HG02840 (cell line): ENCODE data around the gene CIB4.

Experiments used
- ATAC-seq: cut with Tn5 transposase; IDR thresholded peaks from one replicate; pipeline ENCODE4 v1.9.1; 2021; ENCODE audit warnings: mild to moderate bottlenecking, moderate library complexity, moderate number of reproducible peaks; ENCODE audit not compliant: unreplicated experiment, low FRiP score

The CIB4 gene

DNA sequence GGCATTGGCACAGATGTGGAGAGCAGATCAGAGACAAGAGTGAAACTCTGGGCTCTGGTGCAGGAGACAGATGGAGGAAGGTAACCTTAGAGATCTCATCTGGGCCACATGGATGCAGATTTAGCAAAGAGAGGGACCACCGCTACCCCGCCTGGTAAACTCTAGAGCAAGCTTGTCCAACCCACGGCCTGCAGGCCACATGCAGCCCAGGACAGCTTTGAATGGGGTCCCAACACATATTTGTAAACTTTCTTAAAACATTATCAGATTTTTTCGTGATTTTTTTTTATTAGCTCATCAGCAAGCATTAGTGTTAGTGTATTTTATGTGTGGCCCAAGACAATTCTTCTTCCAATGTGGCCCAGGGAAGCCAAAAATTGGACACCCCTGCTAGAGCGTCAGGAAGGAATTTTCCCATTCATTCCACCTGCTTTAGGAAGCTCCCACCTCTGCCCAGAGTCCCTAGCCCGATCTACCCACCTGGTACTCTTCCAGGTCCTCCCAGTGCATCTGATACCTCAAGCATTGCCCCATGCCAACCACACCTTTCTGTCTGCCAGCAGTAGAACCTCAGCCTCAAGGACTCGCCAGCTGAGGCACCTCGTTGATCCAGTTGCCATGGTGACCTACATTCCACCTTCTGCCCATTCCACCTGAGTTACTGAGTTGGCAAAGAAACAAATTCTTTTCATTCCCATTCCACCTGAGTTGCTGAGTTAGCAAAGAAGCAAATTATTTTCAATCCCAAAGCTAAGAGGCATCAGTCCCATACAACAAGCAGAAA is at the start of gene CIB4:
Gene CIB4, minus strand, starts transcription at position 586 of the 784 bp plus-strand sequence. Its CDS starts 52 bp downstream, at position 534.
- ATAC-seq: no peak

DNA sequence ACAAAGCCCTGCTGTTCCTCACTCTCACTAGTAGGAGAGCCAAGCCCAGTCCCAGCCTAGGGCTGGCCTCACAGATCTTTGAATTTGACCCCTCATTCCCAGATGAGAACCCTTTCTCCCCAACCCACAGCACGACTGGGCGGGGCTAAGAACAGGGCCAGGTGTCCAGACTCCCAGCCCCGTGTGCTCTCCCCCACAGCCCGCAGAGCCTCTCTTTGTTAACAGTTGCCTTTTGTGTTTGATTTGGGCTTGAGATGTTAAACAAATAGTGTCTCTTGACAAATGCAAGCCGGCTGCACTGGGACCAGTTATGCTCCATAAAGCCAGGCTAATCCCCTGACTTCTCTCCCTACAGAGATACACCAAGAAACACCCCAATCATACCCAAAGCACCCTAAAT is 46.6 kb upstream of the CIB4 start:
- ATAC-seq: no peak

DNA sequence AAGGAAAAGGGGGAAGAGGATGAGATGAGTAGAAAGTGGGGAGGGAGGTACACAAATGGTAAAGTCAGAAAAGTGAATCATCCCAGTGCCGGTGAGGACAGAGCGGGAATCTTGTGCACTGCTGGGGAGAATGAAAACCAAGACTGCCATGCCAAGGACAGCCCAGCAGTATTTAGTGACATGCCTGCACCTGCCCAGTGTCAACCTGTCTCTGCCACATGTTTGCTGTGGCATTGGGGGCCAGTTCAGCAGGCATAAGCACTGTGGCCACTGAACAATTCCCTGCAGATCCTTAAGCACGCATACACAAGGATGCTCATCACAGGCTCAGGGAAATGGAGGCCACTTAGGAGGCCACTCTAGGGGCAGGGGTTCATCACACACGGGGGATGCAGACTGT is 46.2 kb upstream of the CIB4 start:
- no peak for ATAC-seq

DNA sequence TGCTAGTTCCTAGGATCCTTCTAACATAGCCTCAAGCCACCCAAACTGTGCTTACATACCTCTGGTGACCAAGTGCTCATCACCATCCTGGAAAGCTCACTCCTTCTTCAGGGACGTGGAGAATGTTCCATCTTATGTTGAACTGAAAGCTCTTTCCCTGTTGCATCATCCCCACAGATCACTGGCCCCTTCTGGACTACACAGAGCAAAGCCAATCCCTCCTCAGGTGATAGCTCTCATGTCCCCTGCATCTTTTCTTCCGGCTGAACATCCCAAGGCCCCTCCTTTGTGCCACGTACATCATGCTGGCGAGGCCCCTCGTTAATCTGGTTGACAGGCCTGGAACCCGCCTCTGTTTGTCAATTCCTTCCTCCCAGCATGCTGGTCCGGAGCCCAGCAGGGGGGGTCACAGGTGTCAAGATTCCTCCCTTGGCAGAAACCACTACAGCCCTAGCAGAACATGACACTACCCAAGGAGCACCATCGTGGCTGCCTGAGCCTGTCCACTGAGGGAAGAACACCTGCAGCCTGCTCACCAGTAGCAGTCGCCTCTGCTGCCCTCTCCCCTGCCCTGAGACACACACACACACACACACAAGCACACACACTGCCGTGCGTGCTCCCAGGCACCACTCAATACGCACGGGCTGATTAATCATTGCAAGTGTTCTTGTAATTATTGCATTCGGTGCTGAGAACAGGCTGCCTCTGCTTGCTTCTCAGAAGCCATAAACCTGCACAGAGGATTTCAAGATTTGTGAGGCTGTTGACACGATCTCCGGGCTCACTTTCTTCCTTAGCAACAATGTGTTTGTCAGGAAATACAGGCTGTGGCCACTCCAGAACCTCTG is 45.0 kb upstream of the CIB4 start:
- no peak for ATAC-seq

DNA sequence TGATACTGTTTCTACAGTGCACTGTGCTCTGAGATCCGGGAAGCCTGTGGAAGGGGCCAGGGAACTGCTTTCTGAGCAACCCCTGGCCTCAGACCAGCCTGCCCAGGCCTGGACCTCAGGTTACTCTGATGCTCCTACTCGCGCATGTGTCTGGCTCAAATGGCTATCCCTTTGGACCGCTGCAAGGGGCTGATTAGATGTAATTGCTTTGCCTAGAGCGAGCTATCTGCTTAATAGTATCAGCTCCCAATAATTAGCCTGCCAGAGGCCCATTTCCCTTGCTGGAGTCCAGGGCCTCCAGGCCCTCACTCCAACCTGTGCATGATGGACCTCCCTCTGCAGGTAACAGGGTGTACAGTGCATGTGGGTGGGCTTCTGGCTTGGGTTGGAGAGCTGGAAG is 44.2 kb upstream of the CIB4 start:
- ATAC-seq: no peak

DNA sequence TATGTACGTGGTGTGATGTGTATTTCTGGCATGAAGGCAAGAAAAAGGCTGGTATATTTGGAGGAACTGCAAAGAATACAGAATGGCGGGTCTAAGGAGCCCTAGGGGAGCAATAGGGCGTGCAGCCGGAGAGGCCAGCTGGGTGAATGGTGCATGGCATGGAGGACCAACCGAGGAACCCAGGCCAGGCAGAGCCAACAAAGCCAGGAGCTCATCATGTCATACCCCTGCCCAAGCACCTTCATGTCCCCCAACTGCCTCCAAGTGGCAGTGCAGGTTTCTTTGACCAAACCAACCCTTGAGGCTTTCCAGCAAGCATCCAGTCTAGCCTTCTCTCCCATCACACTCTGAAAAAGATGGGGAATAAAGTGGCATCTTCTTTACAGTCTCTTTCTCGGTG is 42.4 kb upstream of the CIB4 start:
- ATAC-seq: no peak

DNA sequence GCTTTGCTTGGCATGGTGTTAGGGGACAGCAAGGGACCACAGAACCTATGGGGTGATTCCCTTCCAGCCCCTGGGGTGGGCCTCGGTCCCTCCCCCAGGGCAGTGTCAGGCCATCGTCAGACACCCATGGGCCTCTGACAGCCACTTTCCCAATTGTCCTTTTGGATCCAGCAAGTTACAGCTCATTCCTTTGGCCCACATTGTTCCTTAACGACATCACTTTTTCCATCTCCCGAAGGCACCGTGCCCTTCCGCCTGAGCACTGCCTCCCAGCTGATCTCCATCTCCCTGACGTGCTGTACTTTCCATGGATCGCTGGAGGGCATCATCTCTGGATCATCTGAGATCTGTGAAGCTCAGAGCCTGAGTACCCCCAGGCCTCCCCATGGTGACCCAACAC is 41.0 kb upstream of the CIB4 start:
- ATAC-seq: no peak

DNA sequence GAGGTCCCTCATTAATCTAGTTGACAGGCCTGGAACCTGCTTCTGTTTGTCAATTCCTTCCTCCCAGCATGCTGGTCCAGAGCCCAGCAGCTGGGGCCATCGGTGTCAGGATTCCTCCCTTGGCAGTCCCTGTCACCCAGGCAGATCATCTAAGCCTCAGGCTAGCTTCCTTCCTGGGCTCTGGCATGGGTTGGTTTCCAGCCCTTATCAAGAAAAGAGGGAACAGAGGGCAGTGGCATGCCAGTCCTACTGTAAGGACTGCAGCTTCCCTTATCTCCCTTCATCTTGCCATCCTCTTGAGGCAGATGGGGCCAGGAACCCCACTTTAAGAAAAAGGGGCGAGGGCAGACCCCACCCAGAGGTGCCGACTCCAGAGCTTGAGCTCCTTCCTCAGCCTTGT is 40.5 kb upstream of the CIB4 start:
- ATAC-seq: no peak

DNA sequence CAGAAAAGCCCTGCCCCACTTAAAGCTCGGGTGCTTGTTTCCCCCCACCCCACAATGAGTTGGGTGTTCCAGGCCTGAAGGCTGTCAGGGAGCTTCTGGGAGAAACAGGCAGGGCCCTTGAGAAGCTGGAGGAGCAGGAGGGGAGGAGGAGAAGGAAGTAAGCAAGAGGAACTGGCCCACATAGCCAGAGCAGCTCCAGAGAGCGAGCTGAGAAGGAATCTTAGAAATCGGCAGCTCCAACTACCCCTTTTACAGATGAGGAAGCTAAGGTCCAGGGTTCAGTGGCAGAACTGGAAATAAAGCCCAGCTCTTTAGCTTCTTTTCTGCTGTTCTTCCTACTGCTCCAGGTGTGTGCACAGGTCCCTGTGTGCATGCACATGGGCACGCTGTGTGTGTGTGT is 38.7 kb upstream of the CIB4 start:
- ATAC-seq: no peak

DNA sequence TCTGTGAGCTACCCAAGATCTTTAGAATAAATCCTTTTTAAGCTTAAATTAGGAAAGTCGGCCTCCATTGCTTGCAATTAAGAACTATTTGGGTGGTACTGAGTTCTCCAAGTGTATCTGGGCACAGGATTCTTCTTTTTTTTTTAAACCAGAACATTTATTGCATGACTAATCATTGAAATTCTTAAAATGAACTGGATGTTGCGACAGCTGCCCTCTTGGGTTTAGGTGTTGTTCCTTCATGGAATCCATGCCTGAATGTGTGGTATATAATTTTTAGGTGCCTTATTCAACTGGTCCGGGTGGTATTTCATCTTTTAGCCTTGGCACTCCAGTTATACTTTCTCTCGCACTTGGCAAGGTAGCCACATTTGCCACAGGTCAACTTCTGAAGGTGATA is 36.9 kb upstream of the CIB4 start:
- ATAC-seq: no peak

DNA sequence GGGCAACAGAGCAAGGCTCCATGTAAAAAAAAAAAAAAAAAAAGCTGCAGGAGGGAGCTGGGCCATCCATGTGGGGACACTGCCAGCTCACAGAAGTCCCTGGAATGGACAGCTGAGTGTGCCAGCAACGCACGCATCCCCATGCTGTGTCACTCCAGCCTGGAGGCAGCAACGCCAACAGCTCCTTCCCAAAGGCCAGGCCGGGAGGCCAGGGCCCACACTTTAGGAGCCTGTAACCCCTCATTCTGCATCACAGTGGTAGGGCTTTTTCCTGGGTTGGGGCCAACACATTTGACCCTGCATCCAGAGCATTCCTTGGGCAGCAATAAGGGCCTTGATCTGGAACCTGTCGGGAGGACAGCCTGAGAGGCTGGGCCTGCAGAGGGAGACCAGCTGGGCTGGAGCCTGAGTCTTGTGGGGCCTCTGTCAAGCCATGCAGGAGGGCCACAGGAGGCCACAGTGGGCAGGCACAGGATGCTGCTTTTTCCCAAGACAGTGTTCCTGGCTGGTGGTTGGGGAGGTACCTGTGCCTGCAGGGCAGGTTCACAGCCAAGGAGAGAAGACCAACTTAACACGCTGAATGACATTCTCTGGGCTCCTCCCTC is 34.6 kb upstream of the CIB4 start:
- ATAC-seq: no peak

DNA sequence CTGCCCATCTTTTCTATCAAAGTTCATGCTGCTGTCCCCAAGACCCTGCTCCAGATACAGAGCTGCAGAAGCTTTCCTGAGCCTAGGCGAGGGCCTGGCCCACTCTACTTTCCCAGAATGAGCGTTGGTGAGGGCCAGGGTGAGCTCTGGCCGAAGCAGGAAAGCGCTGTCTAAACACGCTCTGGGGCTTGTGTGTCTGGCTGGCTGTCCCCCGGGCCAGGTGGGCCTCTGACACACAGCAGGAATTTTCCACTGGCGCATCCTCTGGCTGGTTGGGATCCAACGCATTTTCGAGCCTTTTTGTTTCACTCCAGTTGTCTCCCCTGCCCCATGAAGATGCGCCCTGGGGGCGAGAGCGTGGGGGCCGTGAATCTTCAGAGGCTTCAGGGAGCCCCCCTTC is 33.6 kb upstream of the CIB4 start:
- ATAC-seq: no peak

DNA sequence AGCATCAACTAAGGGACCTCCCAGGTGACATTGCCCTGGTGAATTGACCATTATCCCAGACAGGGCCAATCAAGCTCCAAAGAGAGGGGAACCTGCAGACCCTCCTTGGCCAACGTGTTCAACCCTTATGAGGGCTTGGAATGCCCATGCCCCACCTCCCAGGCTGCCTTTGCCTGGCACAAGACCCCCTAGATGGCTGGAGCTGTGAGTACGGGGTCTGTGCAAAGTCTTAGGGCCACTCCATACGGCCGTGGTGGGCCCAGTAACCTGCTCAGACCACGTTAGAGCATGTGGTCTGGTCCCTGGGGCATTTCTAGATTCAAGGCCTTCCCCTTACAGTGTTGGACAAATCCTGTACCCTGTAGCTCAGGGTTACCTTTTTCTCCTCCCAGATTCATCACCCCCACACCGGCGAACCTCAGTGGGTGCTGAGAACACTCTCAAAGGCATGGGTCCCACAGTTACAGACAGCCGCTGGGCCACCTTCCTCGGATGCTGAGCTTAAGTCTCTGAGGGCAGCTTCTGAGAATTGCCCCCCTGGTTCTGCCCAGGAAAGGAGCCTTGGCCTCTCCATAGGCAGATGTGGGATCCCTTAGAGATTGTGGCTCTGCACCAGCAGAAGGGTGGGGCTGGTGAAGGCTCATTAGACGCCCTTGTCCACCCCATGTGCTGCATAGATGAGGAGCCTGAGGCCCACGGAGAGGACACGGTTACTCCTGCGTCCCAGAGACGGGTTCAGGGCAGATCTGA is 33.0 kb upstream of the CIB4 start:
- no peak for ATAC-seq

DNA sequence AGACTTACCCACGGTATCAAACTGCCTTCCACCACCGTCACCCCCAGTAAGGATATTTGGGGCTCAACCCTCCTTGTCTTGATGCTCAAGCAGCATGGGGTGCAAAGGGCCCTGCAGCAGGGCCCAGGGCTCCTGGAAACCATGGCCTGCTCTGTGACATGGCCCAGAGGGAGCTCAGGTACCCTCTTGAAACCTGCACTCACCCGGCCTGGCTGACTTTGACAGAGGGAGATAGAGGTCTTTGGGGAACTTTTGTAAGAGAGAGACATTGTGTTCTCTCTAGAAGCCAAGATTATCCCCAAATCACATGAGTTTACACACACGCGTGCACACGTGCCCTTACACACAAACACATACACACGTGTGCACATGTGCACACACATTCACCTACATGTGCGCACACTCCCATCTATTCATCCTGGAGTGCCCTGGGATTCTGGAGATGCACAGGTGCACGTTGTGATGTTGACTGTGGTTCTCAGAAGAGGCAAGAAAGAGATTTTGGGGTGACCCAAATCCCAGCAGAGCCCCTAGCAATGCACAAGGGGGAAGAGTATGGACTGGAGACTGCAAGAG is 31.7 kb upstream of the CIB4 start:
- no peak for ATAC-seq

DNA sequence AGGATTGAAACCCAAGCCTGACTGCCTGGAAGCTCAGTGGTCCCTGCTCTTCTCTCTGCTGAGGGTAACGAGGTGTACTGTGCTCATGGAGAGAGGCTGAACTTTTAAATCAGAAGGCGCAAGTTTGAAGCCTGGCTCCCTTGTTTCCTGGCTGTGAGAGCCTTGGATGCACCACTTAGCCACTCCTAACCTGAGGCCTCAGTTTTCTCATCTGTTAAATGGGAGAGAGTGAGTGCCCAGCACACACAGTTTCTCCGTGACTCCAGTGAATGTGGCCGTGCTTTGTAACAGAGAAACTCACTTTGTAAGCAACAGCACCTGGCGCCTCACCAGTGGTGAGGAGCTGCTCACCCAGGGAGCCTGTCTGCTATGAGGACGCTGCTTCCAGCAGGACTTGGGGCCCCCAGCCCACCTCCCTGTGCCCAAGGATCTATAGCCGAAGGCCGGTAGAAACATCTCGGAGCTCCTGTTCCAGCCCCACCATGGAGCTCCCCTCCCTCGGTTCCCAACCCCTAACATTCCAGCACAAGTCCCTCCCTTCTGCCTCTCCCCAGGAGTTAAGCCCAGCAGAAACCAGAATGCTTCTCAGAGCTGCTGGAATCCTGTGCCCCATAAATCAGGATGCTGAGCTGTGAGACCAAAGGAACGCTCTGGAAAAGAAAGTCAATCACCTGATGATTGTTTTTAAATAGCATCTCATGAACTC is 31.1 kb upstream of the CIB4 start:
- ATAC-seq: no peak

DNA sequence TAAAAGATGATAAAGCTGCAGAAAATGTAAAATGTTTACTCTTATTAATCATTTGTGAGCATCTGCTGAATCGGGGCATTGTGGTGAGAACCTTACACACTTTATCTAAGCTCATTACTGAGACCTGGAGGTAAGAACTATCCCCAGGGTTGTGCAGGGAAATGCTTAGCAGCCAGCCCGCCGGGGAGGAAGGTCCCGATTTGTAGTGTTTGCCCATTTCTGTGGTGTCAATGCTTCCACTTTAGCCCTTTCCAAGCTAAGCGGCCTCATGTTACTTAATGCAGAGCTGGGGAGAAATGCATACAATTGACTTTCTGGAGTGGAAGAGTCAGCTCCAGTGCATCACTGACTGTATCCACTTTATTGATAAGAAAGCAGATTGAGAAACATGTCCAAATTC is 30.5 kb upstream of the CIB4 start:
- no peak for ATAC-seq

DNA sequence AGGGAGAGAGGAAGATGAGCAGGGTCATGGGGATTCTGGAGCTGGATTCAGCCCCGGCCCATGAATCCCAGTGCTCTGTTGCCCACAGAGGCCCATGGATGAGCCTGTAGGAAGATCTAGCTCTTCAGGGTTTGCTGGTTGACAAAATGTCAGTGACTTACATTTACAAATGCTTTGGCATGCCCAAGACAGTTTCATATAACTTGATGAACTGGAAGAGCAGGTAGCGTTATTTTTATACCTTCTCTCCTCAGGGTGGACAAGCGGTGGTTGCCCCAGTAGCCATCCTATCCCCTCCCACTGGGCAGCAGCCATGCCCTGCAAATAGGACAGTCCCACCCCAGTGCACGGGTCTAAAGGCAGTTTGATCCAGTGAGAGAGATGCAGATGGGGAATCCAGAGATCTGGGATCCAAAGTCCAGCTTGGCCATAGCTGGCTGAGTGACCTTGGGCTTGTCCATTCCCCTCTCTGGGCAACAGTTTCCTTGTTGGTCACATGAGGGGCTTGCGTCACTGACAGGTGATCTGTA is 29.8 kb upstream of the CIB4 start:
- ATAC-seq: no peak

DNA sequence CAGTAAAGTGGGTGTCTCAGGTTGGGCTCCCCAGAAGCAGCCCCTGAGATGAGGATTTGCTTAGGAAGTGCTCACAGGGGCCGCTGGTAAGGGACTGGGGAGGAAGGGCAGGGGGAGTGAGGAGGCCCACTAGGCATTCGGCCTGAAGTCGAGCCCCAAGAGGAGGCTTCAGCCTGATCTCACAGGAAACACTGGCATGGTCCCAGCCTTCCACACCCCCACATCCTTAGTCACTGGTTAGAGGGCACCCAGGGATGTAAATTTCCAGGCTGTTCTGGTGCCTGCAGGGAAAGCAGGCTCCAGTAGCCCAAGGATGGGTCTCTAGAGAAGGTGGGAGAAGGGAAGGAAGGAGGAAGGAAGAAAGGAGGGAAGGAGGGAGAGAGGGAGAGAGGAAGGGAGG is 29.0 kb upstream of the CIB4 start:
- ATAC-seq: no peak
